NCI-H774 (cell line): ENCODE measurements around the gene CDSN.

Source experiments
- DNase-seq: peaks from one replicate; lab custom pipeline; 2025; lab: John Stamatoyannopoulos, UW

The CDSN gene

DNA sequence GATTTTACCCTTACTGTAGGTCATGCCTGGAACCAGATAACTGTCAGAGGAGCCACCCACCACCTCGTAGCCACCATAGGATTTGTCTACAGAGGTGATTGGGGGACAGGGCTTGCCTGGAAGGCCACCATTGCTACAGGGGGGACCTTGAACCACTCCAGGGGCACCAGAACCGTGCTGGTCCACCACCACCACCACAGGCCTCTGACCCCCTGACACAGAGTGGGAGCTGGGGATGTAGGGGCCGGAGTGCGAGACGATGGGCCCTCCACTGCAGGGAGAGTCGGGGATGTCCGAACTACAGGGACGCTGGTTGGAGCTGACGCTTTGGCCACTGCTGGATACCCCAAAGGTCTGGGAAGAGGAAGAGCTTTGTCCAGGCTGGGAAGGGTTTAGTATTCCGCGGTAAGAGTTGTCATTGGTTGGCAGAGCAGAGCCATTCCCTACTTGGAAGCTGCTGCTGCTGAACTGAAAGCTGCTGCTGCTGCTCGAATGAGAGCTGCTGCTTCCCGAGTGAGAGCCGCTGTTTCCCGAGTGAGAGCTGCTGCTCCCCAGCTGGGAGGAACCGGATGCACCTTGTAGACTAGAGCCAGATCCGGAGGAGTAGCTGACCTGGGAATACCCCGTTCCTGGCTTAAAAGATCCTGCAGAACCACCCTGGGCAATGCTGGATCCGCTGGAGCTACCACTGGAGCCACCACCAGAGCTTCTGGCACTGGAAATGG is 3.4 kb downstream of the CDSN start:
- no peak for DNase-seq

DNA sequence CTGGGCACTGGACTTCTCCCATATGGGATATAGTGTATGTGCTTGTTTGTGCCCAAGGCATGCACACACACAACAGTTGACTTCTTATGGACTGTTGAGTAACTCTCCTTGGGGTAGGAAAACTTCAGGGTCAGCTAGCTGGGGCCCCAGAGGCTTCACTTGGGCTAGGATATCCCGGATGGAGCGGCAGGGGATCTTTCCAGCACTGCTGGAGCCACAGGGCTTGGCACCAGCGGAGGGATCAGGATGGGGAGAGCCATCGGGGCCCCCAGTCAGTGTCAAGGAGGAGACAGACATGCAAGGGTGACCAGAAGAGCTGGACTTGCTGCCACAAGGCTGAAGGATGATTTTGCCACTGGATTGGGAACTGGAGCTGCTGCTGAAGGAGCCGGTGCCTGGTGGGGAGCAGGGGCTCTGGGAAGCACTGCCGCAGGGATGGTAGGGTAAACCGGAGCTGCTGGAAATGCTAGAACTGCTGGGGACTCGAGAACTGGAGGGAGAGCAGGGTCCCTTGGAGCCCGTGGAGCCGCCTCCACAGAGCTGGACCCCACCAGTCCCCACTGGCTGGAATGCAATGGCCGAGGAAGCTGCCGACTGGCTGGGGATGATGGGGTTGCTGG is 4.2 kb downstream of the CDSN start:
- no peak for DNase-seq

DNA sequence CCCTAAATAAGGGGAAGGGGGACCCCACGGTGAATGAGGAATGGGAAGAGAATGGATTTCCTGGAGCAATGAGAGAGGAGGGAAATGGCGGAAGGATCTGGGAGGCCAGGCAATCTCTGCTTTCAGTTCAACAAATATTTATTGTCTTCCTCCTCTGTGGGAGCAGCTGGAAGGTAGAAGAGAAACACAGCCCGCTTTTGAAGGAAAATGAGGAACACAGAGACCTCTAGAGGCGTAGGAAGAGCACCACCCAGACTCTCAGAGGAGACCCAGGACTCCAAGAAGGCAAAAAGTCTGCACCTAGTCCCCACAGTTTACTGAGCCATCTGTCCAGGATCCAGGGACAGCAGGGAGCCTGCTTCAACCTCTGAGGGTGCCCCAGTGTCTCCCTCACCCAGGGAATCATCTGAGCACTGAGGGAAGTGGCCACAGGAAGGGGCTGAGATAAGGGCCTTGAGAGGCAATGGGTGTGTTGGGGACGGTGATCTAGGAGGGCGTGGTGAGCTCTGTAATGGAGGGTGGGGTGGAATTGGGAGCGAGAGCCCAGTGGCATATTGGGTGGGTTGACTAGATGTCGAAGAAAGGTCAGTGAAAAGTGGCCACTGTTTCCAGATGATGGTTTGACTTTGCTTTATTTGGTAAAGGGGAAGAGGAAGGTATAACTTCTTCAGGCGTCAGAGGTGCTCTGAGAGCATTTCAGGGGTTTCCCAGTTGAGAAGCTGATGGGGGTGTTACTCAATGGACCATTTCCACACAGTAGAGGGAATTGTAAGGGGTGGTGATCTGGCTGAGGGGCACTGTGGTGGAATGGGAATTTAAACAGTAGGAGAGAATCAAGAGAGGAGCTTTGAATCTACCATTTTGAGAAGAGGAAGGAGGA is 5.0 kb downstream of the CDSN start:
- no peak for DNase-seq

DNA sequence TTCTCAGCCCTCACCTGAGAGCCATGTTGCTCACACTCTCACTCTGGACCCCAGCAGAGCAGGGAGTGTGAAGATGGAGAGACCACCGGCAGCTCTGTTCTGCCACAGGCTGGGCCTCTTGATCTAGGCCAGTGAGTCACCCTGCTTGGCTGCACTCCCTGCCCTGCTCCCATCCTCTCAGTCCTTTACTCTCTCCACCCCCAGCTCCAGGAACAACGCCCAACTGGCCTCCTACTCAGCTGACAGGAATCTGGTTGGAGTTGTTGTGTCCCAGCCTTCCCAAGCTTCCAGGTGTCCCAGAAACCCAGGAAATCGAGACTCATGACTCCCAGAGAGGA is 5.7 kb downstream of the CDSN start, which contains the start of gene PSORS1C1:
PSORS1C1 (plus strand) TSS at position 260 of the 338 bp plus-strand sequence. CDS start 14,833 bp downstream, outside the sequence.
- DNase-seq, result no peak

DNA sequence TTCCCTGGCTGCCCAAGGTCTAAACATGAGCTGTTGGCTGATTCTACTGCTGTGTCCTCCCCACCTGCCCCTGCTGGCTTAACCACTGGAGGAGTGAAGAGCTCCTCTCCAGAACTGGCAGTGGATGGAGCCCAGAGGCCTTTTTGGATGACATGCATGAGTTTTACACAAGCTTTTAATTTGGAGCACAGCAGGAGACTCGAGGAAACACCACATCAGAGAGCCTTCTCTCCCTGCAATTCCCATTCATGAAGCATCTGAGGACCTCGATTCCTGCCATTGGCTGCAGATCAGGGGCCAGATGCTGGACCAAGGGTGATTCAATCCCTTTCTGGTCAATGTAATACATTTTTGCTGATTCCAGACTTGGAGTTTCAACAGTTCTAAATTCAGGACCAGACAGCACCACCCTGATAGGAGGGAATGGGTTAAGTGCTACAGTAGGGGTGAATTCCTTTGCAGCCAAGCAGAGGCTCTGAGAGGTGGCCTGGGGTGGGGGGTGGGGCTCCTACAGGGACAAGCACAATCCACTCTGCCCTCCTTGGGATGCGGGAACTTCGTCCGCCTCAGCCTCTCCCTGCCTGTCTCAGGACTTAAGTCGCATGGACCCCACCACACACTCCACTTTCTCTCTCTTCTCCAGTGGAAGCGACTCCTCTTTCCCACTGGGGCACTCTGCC is 6.2 kb downstream of the CDSN start:
- no peak for DNase-seq

DNA sequence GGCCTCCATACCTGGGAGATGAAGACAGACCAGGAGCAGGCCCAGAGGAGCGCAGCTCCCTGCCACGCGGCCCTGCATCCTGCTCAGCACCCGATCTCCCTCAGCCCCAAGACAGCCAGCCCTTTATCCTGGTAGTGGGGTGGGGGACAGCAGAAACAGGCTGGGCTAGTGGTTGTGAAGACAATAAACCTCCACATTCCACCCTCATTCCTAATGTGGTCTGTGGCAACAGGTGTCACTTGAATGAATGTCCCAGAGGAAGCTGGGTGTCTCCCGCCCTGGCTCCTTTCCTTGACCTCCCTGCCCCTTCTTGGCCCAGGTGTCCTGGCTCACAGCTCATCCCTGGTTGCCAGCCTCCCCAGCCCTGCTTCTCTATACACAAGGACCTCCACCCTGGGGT is 7.8 kb downstream of the CDSN start, which contains the start of gene C6orf15:
C6orf15 (minus strand) TSS at position 98 of the 400 bp plus-strand sequence; CDS start at position 78, 20 bp downstream.
- no peak for DNase-seq

DNA sequence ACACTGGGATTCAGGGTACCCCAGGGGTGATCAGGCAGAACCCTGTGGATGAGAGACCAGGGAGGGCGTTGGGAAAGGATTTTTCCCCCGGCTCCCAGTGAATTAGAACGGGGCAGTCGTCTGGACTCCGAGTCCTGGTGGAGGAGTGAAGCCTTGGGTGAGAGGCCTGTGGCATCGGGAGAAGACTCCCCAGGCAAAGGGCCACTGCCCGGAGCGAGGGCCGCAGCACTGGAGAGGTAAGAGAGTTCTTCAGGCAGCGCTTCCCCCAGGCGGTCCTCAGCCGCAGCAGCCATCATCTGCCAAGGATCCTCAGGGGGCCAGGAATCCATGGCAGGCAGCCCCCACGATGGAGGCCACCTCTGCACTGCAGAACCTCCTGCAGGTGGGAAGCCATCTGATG is 8.5 kb downstream of the CDSN start:
- DNase-seq, result no peak

DNA sequence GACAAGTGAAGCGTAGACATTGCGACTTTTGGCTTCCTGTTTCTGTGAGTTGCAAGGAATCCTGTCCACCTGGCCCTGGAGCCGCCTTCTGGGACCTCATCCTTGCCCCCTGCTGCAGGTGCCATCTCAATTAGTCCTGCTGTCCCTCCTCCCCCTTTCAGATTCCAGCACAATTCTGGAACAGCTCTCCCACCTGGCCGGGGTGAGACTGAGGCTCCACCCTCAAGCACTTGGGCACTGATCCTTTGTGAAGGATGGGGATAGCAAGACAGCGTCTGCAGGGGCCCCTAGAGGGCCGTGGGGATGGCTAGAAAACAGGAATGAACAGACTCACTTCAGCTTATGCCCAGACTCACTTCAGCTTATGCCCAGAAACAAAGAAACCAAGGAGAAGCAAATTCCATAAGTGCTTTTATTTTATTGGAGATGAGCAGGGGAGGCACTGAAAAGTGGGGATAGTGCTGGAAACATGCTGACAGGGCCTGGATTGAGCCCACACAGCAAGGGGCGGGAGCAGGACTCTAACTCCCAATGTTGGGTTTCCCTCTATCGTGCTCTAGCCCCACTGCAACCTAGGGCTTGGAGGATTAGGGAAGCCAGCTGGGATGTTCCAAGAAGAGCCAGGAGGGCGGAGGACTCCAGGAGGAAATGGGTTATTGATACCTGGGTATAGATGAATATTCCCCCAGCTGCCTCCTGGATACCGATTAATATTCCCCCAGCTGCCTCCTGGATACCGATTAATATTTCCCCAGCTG is 9.2 kb downstream of the CDSN start:
- DNase-seq, result no peak

DNA sequence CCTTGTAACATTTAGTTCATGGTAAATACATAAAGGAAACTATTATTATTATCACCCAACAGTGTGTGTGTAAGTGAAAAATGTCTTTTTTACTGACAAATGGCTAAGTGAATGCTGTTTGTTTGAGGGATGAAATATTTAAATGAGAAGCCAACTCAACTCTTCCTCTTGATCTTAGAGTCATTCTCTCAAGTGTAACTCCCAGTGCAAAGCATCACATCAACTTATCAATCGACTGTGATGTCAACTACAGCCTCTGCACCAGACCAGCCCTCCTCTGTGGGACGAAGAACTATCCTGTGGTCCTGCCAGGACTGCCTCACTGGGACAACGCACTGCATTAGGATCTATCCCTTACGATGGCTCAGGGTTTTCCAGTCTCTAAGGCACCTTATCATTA is 13.2 kb downstream of the CDSN start:
- no peak for DNase-seq

DNA sequence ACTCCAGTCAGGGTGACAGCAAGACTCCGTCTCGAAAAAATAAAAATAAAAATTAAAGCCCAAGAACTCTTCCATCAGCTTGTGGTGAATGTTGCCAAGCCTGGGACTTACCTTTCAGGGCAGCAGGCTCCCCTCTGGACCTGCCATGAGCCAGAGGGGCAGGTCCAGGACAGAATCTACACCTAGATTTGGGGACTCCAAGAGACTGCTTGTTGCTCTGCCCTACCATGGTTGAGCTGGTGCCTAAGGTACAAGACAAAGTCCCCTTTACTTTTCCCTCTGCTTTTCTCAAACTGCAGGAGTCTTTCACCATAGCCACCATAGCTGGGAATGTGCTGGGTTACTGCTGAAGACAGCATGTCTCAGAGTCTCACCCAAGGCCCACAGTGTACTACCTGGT is 17.1 kb downstream of the CDSN start:
- DNase-seq, result no peak

DNA sequence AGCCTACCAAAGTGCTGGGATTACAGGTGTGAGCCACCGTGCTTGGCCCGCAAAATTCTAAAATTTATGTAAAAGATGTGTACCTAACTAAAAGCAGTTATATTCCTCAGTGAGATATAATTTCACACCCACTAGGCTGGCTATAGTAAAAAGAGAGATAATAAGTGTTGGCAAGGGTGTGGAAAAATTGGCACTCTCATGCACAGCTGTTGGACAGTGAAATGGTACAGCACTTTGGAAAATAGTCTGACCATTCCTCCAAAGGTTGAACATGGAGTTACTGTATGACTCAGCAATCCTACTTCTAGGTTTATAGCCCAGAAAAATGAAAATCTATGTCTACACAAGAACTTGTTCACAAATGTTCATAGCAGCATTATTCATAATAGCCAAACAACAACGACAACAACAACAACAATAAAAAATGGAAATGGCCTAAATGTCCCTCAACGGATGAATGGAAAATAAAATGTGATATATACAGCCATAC is 21.8 kb downstream of the CDSN start:
- DNase-seq, result no peak

DNA sequence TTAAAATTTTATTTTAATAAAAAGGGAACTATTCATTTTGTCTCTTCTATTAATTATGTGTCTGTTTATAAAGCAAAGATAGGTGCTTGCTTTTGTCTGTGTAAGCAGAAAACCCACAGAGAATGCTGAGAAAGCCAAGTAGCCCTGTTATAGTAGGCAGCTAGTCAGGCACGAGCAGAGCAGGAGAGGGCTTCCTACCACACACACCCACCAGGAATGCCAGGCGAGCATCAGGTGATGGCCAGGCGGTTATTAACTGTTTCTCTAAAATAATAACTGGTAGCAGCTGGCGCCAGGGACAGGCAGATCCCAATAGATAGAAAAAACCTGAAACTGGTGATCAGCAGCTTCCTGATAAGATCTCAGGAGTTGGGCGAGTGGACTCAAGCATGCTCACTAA is 23.6 kb downstream of the CDSN start:
- DNase-seq, result no peak

DNA sequence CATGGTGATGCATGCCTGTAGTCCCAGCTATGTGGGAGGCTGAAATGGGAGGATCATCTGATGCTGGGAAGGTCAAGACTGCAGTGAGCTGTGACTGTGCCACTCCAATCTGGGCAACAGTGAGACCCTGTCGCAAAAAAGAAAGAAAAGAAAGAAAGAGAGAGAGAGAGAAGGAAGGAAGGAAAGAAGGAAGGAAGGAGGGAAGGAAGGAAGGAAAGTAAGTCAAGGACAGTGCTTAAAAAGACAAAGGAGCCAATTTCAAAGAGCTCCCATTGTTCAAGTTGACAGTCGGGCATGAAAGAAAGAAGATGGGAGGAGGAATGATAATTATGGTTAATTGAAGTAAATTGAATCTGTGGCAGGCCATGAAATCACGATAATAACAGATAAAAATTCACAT is 24.0 kb downstream of the CDSN start:
- DNase-seq, result no peak

DNA sequence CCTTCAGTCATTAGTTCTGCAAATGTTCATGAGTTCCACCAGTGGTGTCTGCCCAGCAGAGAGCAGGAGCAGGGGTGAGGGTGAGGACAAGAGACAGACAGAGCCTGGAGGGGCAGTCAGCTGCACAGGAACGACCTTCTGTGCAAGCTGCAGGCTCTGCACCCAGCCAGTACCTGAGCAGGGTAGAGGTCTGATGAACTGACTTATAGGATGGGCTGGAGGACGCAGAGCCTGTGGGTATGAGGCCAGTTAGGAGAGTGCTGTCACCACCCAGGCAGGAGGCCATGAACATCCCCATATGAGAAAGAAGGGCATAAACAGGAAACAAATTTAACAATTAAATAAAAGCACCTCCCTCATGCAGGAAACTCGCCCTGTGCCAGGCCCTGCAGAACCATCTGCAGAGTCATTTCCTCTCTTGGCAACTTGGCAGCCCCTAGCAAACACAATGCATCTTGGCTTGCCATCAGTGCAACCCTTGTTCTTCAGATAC is 25.8 kb downstream of the CDSN start:
- no peak for DNase-seq

DNA sequence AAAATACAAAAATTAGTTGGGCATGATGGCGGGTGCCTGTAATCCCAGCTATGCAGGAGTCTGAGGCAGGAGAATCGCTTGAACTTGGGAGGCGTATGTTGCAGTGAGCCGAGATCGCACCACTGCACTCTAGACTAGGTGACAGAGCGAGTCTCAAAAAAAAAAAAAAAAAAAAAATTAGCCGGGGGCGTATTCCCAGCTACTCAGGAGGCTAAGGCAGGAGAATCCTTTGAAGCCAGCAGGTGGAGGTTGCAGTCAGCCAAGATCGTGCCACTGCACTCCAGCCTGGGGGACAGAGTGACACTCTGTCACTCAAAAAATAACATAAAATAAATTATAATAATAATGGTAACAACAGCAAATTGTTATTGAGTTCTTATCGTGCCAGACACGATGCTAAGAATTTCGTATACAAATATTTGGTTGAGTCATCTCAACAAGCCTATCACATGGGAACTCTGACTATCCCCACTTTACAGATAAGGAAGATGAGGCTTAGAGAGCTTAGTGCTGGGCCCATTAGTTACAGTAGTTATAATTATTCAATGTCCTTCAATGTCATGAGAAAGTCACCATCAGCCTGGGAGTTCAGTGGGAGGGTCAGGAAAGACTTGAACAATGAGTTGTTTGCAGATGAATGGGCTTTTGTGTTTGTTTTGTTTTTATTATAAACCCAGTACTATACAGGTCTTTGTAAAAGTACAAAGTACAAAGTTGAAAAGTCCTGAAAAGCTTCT is 27.3 kb downstream of the CDSN start:
- DNase-seq, result no peak

DNA sequence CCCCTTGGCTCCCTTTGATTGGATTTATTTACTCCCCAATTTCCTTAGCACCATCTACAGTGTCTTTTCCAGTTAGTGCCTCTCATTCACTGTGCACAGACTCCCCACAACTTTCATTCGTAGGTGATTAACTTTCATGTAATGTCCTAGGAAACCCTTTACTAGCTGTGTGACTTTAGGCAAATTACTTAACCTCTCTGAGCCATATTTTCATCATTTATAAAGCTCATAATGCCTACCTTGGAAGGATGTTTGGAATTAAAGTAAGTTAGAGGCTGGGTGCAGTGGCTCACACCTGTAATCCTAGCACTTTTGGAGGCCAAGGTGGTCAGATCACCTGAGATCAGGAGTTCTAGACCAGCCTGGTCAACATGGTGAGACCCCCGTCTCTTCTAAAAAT is 28.0 kb downstream of the CDSN start:
- DNase-seq, result no peak

DNA sequence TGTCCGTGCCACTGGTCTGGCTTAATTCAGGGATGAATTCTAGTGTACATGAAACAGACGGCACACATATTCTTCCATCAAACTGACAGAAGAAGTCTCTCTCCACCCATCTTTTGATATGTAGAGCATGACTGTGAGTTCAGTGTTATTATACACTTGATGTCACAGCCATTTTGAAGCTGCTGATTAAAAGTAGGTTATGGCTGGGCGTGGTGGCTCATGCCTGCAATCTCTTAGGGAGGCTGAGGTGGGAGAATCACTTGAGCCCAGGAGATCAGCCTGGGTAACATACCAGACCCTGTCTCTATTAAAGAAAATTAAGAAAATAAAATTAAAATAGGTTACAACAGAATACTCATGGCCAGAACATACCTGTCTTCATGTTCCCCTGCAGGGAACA is 28.6 kb downstream of the CDSN start:
- no peak for DNase-seq

DNA sequence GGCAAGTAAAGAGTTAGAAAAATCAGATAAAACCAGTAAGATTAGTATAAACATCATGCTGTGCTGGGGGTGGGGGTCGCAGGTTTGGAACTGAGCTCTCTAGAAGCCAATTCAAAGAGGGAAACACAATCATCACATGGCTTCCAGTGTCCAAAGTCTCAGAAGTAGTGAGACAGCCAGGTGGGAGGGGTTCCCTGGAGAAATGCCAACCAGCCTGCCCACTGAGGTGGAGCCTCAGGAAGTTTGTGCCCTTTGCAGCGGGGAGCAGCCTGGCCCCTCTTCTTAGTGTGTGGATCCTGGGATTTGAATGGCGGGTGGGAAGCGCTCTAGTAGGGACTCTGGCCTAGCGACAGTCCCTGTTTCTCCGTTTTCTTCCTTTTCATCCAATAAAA is 29.3 kb downstream of the CDSN start:
- DNase-seq, result no peak

DNA sequence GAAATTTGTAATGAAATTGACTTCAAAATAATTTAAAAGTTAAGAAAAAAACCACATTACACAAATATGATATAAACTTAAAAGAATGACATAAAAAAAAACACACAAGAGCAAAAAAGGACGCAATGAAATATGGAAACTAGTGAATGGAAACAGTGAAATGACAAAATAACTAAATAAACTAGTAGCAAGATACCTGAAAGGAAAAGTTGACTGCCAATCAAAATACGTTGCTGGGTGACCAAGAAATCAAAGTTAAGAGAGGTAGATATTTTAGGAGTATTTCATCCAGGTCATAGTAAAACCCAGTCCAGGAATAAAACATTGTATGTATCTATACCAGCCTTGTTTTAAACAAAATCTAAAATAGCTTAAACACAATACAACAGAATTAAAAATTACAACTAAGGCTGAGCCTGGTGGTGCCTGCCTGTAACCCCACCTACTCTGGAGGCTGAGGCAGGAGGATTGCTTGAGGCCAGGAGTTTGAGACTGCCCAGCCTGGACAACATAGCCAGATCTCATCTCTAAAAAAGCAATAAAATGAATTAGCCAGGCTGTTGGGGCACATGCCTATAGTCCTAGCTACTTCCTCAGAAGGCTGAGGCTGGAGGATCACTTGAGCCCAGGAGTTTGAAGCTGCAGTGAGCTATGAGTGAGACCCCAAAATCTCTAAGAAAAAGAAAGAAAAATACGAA is 29.8 kb downstream of the CDSN start:
- DNase-seq, result no peak
